Measurements from ENCODE around the gene TMEM132C.

GRCh38 chr12:128521981-128522380 is 255.0 kb downstream of the TMEM132C start:
- TF ChIP-seq CTCF (IDR thresholded peaks at IDR 0.05; ENCODE audit: insufficient read depth, low read length, poor library complexity, severe bottlenecking) (no peak), EZH2phosphoT487 (conservative IDR thresholded peaks at IDR 0.05; ENCODE audit: low read length) (no peak)
